ENCODE results near the gene ZNF787.

DNA sequence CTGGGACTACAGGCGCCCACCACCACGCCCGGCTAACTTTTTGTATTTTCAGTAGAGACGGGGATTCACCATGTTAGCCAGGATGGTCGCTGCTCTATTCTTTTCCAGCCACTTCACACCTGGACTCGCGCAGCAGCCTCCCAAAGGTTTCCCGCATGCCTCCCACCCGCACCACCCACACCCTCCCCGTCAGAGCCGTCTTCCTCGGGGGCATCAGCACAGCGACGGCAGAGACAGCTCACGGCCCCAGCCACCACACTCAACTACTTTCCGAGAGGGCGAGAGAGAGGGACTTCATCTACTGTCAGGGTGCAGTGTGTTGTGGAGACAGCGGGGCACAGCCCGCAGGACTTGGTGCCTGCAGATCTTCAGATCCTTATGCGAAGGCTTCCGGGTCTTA, 5.6 kb downstream of the ZNF787 start:
- TF ChIP-seq EP300 (IDR thresholded peaks at IDR 0.05) (no peak), CTCF (IDR thresholded peaks at IDR 0.05) (no peak), POLR2A (IDR thresholded peaks at IDR 0.05) (no peak), POLR2AphosphoS5 (IDR thresholded peaks at IDR 0.05) (no peak)
